Uterus (tissue), 2 donors: ENCODE measurements around the gene MCM9.

ENCODE experiments used
- POLR2A ChIP-seq, 2 donors: fragments of 450-650 bp; IDR thresholded peaks; one replicate each; pipeline ENCODE4 v1.6.1; 2016; ENCODE audit warnings: antibody characterized with exemption in 2 of 2, mild to moderate bottlenecking in 1 of 2, moderate library complexity in 1 of 2
- TF ChIP-seq, protein P1 (sequence below), 4 experiments: fragments of 200-600 bp in 2 of 4; fragments of 450-650 bp in 2 of 4; sonication (generic) in 2 of 4; IDR thresholded peaks; one replicate each; pipeline ENCODE4 v1.5.1; 2016 to 2019; ENCODE audit warnings: antibody characterized with exemption in 4 of 4, mild to moderate bottlenecking in 2 of 4, moderate library complexity in 1 of 4

DNA sequence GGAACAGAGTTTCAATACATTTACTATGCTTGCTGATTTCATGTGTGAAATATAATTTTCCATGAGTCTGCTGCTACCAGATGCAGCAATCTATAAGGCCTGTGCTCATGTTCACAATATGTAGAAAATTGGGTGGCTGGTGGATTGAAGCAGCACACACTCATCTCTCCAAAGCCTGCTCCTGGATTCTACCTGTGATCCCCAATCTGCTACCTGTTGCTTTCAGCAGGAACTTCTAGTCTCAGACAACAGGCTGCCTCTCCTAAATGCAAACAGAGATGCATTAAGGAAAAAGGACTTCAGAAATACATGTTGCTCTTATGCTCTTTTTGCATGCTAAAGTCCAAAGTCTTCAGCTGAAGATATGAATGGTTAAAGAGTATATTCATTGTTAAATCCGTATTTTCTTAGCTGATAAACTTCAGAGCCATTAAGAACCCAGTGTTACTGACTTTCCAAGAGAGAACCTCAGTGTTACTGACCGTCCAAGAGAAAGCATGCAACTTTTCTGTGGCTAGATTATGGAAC, 30.9 kb upstream of the MCM9 start:
- TF ChIP-seq, protein P1, sequence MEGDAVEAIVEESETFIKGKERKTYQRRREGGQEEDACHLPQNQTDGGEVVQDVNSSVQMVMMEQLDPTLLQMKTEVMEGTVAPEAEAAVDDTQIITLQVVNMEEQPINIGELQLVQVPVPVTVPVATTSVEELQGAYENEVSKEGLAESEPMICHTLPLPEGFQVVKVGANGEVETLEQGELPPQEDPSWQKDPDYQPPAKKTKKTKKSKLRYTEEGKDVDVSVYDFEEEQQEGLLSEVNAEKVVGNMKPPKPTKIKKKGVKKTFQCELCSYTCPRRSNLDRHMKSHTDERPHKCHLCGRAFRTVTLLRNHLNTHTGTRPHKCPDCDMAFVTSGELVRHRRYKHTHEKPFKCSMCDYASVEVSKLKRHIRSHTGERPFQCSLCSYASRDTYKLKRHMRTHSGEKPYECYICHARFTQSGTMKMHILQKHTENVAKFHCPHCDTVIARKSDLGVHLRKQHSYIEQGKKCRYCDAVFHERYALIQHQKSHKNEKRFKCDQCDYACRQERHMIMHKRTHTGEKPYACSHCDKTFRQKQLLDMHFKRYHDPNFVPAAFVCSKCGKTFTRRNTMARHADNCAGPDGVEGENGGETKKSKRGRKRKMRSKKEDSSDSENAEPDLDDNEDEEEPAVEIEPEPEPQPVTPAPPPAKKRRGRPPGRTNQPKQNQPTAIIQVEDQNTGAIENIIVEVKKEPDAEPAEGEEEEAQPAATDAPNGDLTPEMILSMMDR (IDR thresholded peaks at IDR 0.05): no peak
- TF ChIP-seq POLR2A (IDR thresholded peaks at IDR 0.05): no peak
